IPS-20b (cell line): ENCODE data around the gene PACSIN2.
"Not testable (repeated sequence)": the region's sequence is repeated elsewhere in the genome, so short reads cannot be mapped to it uniquely, and the experiment has no call there.

Experiments
- H3K27ac ChIP-seq: one replicate; pipeline ENCODE4 v1.5.1; 2013; ENCODE audit warnings: low read length
- H3K27me3 ChIP-seq: 2 replicates; pipeline ENCODE4 v1.6.1; 2013; ENCODE audit warnings: mild to moderate bottlenecking, low read length, inconsistent platforms; ENCODE audit not compliant: insufficient read depth
- H3K36me3 ChIP-seq: 2 replicates; pipeline ENCODE4 v1.6.1; 2013; ENCODE audit warnings: low read depth, mild to moderate bottlenecking, inconsistent platforms, low read length, moderate library complexity; ENCODE audit not compliant: insufficient read depth
- H3K4me1 ChIP-seq: 2 replicates; pipeline ENCODE4 v1.6.1; 2013; ENCODE audit warnings: mild to moderate bottlenecking, control low read depth, inconsistent platforms, low read length, moderate library complexity; ENCODE audit not compliant: insufficient read depth
- H3K4me3 ChIP-seq: 2 replicates; pipeline ENCODE4 v1.5.1; 2013; ENCODE audit warnings: mild to moderate bottlenecking, low read length, inconsistent platforms
- H3K9ac ChIP-seq: 2 replicates; pipeline ENCODE4 v1.6.1; 2013; ENCODE audit warnings: low read depth, mild to moderate bottlenecking, inconsistent platforms, low read length, moderate library complexity
- H3K9me3 ChIP-seq: 2 replicates; pipeline ENCODE4 v1.6.1; 2013; ENCODE audit warnings: mild to moderate bottlenecking, low read depth, low read length, inconsistent platforms; ENCODE audit not compliant: insufficient read depth

The PACSIN2 gene

DNA sequence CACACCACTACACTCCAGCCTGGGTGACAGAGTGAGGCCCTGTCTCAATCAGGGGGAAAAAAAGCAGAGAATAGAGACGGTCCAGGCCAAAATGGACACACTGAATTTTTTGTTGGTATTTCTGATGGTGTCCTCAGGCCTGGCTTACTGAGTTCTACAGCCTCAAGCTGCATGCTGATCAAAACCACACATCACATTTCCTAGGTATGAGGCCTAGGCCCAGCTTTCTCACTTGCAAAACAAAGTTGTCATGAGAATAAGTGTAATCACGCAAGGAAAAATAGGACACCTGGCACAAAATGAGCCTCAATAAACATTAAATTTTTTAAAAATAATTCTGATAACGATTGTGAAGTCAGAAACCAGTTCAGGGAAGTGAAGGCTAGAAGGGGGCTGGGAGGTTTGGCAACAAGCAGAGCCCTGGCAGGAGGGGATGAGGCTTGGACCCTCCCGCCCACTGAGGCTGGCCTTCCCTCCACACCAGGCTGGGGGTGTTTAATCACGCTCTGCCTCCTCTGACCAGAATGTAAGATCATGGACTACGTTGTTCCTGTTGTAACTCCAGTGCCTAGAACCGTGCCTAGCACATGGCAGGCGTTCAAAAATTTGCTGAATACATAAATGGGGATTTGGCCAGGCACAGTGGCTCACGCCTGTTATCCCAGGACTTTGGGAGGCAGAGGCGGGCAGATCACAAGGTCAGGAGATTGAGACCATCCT is 18.1 kb downstream of the PACSIN2 start:
- no peak overlapping the region for H3K4me3 ChIP-seq
- H3K36me3 ChIP-seq, result no peaks in the 10 kb centered on the region
- no peak overlapping the region for H3K9ac ChIP-seq

DNA sequence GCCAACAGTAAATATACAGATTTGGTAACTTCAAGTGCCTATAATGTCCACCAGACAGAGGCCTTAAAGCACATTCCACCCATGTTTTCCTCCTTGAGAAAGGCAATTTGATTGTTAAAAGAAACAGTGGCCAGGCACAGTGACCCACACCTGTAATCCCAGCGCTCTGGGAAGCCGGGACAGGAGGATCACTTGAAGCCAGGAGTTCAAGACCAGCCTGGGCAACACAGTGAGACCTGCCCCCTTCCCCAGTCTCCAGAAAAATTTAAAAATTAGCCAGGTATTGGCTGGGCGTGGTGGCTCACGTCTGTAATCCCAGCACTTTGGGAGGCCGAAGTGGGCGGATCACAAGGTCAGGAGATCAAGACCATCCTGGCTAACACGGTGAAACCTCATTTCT is 19.3 kb downstream of the PACSIN2 start:
- H3K9me3 ChIP-seq, H3K36me3 ChIP-seq, H3K27ac ChIP-seq, H3K27me3 ChIP-seq, H3K9ac ChIP-seq, H3K4me3 ChIP-seq: not testable (repeated sequence)
- H3K4me1 ChIP-seq, result peaks cover 23% of the 10 kb centered on the region

More for the DNA sequence above, 18.1 kb downstream of the PACSIN2 start:
- Histone ChIP-seq H3K9me3 (no peaks in the 10 kb centered on the region; the same call in 1 of the 2 replicates), H3K27ac (no peak overlapping the region), H3K4me1 (peaks cover 30% of the 10 kb centered on the region), H3K27me3 (no peaks in the 10 kb centered on the region)

DNA sequence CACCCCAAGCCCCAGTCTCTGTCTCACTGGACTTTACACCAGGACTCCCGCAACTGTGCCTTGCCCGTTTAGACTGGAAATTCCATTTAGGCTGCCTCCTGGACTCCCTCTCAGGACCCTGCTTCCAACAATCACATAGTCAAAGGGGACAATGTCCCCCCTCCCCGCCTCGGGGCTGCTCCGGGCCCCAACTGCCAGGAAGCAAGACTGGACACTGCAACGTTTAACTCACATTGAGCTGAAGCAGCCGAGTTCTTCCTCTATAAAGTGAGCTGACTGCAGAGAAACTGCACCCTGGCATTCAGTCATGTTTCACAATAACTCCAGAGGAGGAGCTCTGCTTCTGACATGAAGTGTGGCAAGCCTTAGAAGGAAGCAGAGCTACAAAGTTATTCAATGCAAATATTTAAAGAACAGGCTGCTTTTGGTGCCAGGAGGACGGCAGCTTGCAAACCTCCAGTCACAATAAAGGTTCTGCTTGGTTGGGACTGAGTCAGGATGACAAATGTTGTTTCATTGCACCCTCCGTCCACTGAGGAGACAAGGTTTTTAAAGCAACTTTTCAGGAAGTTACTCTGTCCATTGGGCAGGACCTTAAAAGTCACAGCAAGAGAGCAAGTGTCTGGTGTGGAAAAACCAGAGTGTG is 19.9 kb downstream of the PACSIN2 start:
- Histone ChIP-seq H3K27me3 (no peaks in the 10 kb centered on the region), H3K36me3 (no peaks in the 10 kb centered on the region), H3K4me3 (no peak overlapping the region), H3K27ac (no peak overlapping the region), H3K9ac (no peak overlapping the region), H3K9me3 (no peaks in the 10 kb centered on the region; the same call in 1 of the 2 replicates), H3K4me1 (peaks cover 23% of the 10 kb centered on the region)

- no peaks in the 10 kb centered on the region for H3K27me3 ChIP-seq
- H3K27ac ChIP-seq, result no peak overlapping the region
- peaks cover 23% of the 10 kb centered on the region for H3K4me1 ChIP-seq
- no peaks in the 10 kb centered on the region for H3K36me3 ChIP-seq
- H3K4me3 ChIP-seq, result no peak overlapping the region
- no peak overlapping the region for H3K9ac ChIP-seq
- no peaks in the 10 kb centered on the region; the same call in 1 of the 2 replicates for H3K9me3 ChIP-seq
These were observed 20.6 kb downstream of the PACSIN2 start for GRCh38 chr22:42994276-42994916.

GRCh38 chr22:42993651-42994275 is 21.2 kb downstream of the PACSIN2 start:
- H3K9me3 ChIP-seq, result no peaks in the 10 kb centered on the region; the same call in 1 of the 2 replicates
- no peaks in the 10 kb centered on the region for H3K27me3 ChIP-seq
- peaks cover 23% of the 10 kb centered on the region for H3K4me1 ChIP-seq
- H3K27ac ChIP-seq, result no peak overlapping the region
- H3K9ac ChIP-seq, result no peak overlapping the region
- H3K36me3 ChIP-seq, result no peaks in the 10 kb centered on the region
- H3K4me3 ChIP-seq, result no peak overlapping the region

GRCh38 chr22:42992886-42993479 is 22.0 kb downstream of the PACSIN2 start:
- H3K9me3 ChIP-seq, result no peaks in the 10 kb centered on the region
- no peak overlapping the region for H3K4me3 ChIP-seq
- no peaks in the 10 kb centered on the region for H3K27me3 ChIP-seq
- no peak overlapping the region for H3K9ac ChIP-seq
- peaks cover 20% of the 10 kb centered on the region for H3K4me1 ChIP-seq
- no peaks in the 10 kb centered on the region for H3K36me3 ChIP-seq
- H3K27ac ChIP-seq, result no peak overlapping the region

DNA sequence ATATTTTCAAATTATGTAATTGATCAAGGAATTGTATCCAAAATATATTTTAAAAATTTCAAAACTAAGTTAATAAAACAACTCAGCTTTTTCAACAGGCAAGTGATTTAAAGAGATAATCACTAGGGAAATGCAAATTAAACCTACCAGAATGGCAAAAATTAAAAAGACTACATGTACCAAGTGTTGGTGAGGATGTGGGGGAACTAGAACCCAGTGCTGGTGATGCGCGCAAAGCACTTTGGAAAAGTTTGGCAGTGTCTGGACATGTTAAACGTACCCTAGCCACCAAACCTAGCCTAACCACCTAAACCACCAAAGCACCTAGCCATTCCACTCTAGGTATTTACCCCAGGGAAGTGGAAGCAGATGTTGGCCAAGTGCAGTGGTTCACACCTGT is 22.9 kb downstream of the PACSIN2 start:
- no peak overlapping the region for H3K27ac ChIP-seq
- H3K9me3 ChIP-seq, result no peaks in the 10 kb centered on the region
- H3K36me3 ChIP-seq, result no peaks in the 10 kb centered on the region
- peaks cover 17% of the 10 kb centered on the region; the same call in 1 of the 2 replicates for H3K4me1 ChIP-seq
- H3K4me3 ChIP-seq, result no peak overlapping the region
- H3K9ac ChIP-seq, result no peak overlapping the region
- no peaks in the 10 kb centered on the region for H3K27me3 ChIP-seq

DNA sequence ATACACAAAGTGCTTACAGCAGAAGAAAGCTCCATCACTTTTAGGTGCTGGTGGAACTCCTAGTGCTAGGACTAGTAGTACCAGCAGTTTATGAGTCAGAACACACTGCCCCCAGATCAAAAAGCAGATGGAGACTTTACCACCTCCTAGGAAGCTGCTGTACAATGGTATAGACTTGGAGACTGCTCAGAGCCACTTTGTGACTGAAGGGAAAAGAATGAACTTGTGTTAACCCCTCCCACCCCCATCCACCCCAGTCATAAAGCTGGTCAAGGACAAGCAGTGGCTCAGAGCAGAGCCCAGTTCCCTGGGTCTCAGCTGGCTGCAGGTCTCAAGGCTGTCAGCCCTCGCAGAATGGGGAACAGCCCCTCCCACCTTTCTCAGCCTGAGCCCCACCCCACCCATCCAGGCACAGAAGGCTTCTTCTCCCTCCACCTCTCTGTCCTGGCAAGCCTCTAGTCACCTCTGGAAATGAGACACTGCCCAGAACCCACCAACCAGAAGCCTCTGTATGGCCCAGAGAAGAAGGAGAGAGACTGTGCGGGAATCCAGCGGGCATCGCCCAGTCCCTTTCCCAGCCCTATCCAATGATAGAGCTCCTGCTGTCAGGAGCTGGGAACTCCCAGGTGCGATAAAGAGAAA is 23.8 kb downstream of the PACSIN2 start:
- no peak overlapping the region for H3K9ac ChIP-seq
- no peak overlapping the region for H3K27ac ChIP-seq
- no peaks in the 10 kb centered on the region for H3K9me3 ChIP-seq
- no peak overlapping the region for H3K4me3 ChIP-seq
- H3K4me1 ChIP-seq, result peaks cover 21% of the 10 kb centered on the region
- H3K36me3 ChIP-seq, result no peaks in the 10 kb centered on the region
- H3K27me3 ChIP-seq, result no peaks in the 10 kb centered on the region

DNA sequence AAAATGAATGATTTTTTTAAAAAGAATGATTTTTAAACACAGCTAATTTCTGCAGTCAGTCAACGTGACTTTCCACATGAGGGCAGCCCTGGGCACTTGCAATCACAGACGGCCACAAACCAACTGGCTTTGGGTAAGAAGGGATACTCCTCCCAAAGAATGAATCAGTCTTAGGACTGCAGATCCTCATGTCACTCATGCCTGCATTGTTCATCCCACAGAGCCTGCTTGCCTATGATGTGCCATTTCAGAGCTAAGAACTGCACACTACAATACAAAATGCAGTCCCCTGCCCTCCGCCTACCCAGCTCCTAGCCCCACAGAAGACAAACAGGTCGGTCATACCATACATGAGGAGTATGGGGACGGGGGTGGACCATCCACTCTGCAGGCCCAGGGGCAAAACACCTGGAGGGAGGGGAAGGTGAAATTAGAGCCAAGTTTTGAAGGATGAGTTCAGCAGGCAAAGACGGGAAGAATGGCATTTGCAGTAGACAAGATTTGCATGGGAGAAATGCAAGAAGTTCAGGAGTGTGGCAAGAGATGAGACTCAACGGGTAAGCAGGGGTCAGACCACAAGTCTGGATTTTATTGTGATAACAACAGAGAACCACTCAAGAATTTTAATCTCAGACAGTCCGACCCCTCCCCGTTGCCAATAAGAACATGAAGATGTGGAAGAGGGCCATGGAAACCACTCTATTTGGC is 24.7 kb downstream of the PACSIN2 start:
- Histone ChIP-seq H3K36me3 (no peaks in the 10 kb centered on the region), H3K27ac (no peak overlapping the region), H3K9me3 (no peaks in the 10 kb centered on the region), H3K4me1 (peaks cover 23% of the 10 kb centered on the region), H3K9ac (no peak overlapping the region), H3K27me3 (no peaks in the 10 kb centered on the region), H3K4me3 (no peak overlapping the region)

DNA sequence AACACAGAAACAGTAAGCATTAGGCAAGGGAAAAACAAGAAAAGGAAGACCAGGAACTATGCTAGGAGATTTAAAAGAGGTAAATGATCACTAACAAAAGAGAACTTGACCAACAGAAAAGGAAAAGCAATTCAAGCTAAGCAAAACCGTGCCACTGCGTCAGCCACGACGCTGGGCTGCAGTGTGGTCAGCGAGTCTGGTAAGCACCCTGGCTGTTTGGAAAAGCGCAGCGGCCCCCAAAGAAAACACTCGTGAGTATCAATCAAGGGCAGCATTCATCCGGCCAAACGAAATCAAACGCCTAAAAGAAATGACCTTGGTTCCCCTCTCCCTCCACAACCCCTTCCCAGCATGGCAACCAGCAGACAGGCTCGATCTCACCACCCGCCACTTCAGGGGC is 28.8 kb downstream of the PACSIN2 start:
- no peaks in the 10 kb centered on the region for H3K36me3 ChIP-seq
- H3K4me3 ChIP-seq, result no peak overlapping the region
- H3K9ac ChIP-seq, result 0 out of 2 replicates have a peak overlapping the region, but pooled peaks have one; percentile 16
- H3K27me3 ChIP-seq, result no peaks in the 10 kb centered on the region
- H3K4me1 ChIP-seq, result peaks cover 23% of the 10 kb centered on the region
- H3K9me3 ChIP-seq, result no peaks in the 10 kb centered on the region
- H3K27ac ChIP-seq, result no peak overlapping the region
